HepG2 (cell line): ENCODE data around the gene OST4. TPM values are rescaled to one million over a fixed set of nuclear protein-coding genes. Genes with fewer than 3 reads are reported as not detected.

Source experiments
- ATAC-seq: fragments of 200-7000 bp; cut with Tn5 transposase; 3 replicates; pipeline ENCODE4 v1.9.1; 2020; ENCODE audit warnings: mild to moderate bottlenecking, moderate library complexity
- BruUV-seq: library from RNA; stranded (reverse); fragments of 400-500 nt; replicated peaks from 2 replicates; lab custom pipeline; 2021; lab: Mats Ljungman, UMichigan
- CTCF ChIA-PET: fragments of 300-600 bp; formaldehyde crosslinking; extraction: SDS; loops from one replicate; lab custom pipeline; 2021; ENCODE audit warnings: low total read pairs, inconsistent platforms, low intra/inter-chr PET ratio; lab: Yijun Ruan, JAX
- POLR2A ChIA-PET: fragments of 350-600 bp; sonication (Branson Sonifier 250); formaldehyde crosslinking; loops from one replicate; lab custom pipeline; 2020; ENCODE audit warnings: antibody characterized with exemption, inconsistent platforms; lab: Yijun Ruan, JAX
- DNase-seq: peaks from one replicate; pipeline ENCODE4 v3.0.0-alpha.2; 2015; ENCODE audit warnings: low spot score
- FAIRE-seq: peaks from 3 replicates; lab custom pipeline; 2011; peaks lifted over from hg19 to GRCh38; lab: Jason Lieb, UNC
- H2AFZ ChIP-seq: one replicate; pipeline ENCODE4 v1.6.1; 2011; ENCODE audit warnings: low read length, inconsistent platforms
- H3K27ac ChIP-seq: fragments of 300-600 bp; 3 replicates; pipeline ENCODE4 v1.8.0; 2011; ENCODE audit warnings: mixed run types, mild to moderate bottlenecking, mixed read lengths, low read length, inconsistent platforms; ENCODE audit not compliant: insufficient read depth; ENCODE audit errors: extremely low read length
- H3K27me3 ChIP-seq, 2 experiments: fragments of 200-600 bp in 1 of 2; 2 replicates in 1 of 2; 3 replicates in 1 of 2; pipeline versions ENCODE4 v1.6.0 to v1.8.0; 2011; ENCODE audit warnings: low read length in 2 of 2, mild to moderate bottlenecking in 2 of 2, moderate library complexity in 2 of 2, inconsistent platforms in 1 of 2; ENCODE audit not compliant: insufficient read depth in 2 of 2, control insufficient read depth in 1 of 2
- H3K36me3 ChIP-seq, 2 experiments: fragments of 200-600 bp in 1 of 2; replicated peaks in 1 of 2; 2 replicates in 1 of 2; 3 replicates in 1 of 2; pipeline versions ENCODE4 v1.5.1 to v1.8.0; 2011; ENCODE audit warnings: low read length in 2 of 2, inconsistent platforms in 1 of 2; ENCODE audit not compliant: insufficient read depth in 2 of 2, control insufficient read depth in 1 of 2
- H3K4me1 ChIP-seq: 2 replicates; pipeline ENCODE4 v1.5.1; 2012; ENCODE audit warnings: low read length, inconsistent platforms; ENCODE audit not compliant: insufficient read depth
- H3K4me2 ChIP-seq: 2 replicates; pipeline ENCODE4 v1.6.0; 2011; ENCODE audit warnings: low read depth, low read length, inconsistent platforms
- H3K4me3 ChIP-seq, 3 experiments: fragments of 200-600 bp in 1 of 3; sonication (generic), shearing (Covaris generic) in 1 of 3; replicated peaks in 1 of 3; 2 replicates each; pipeline ENCODE4 v1.5.1; 2011 to 2016; ENCODE audit warnings: low read length in 3 of 3, inconsistent platforms in 2 of 3, low read depth in 2 of 3, mild to moderate bottlenecking in 2 of 3, control low read depth in 1 of 3, mixed read lengths in 1 of 3; ENCODE audit not compliant: insufficient read depth in 1 of 3
- H3K79me2 ChIP-seq: one replicate; pipeline ENCODE4 v1.6.1; 2011; ENCODE audit warnings: low read length, inconsistent platforms; ENCODE audit not compliant: insufficient read depth
- H3K9ac ChIP-seq: 2 replicates; pipeline ENCODE4 v1.6.0; 2011; ENCODE audit warnings: mild to moderate bottlenecking, low read depth, low read length, inconsistent platforms; ENCODE audit not compliant: insufficient read depth
- H3K9me3 ChIP-seq: 2 replicates; pipeline ENCODE4 v1.5.1; 2012; ENCODE audit warnings: mild to moderate bottlenecking, low read length
- H4K20me1 ChIP-seq: 2 replicates; pipeline ENCODE4 v1.6.0; 2011; ENCODE audit warnings: inconsistent platforms, mild to moderate bottlenecking, low read length, moderate library complexity; ENCODE audit not compliant: insufficient read depth
- AGO2 ChIP-seq: fragments of 200-400 bp; formaldehyde crosslinking; optimal IDR thresholded peaks from 2 replicates; pipeline ENCODE3; 2017; ENCODE audit warnings: mild to moderate bottlenecking, low read depth, low read length, moderate library complexity
- HMGXB4 ChIP-seq, 2 experiments: sonication (generic) in 1 of 2; formaldehyde crosslinking in 1 of 2; IDR thresholded peaks; 2 replicates each; pipeline versions ENCODE4 v1.4.0 to v1.6.1; 2018 to 2020; ENCODE audit warnings: missing genetic modification reagents in 2 of 2, borderline replicate concordance in 1 of 2, low read depth in 1 of 2, mild to moderate bottlenecking in 1 of 2, missing biosample characterization in 1 of 2
- MXI1 ChIP-seq: IDR thresholded peaks from 3 replicates; pipeline ENCODE4 v1.6.1; 2012; ENCODE audit warnings: low read depth, low read length, inconsistent platforms, borderline replicate concordance
- POLR2A ChIP-seq, 2 experiments: IDR thresholded peaks; 2 replicates each; pipeline ENCODE4 v1.6.1; 2011; ENCODE audit warnings: low read depth in 2 of 2, low read length in 2 of 2, mild to moderate bottlenecking in 1 of 2, moderate library complexity in 1 of 2; ENCODE audit not compliant: insufficient read depth in 1 of 2
- POLR2G ChIP-seq: fragments of 200-400 bp; formaldehyde crosslinking; IDR thresholded peaks from 2 replicates; pipeline ENCODE4 v1.6.1; 2018; ENCODE audit warnings: mild to moderate bottlenecking, low read depth, low read length, moderate library complexity
- WGBS: methylation state at CpG from one replicate; pipeline ENCODE4 v1.1.6; 2017; ENCODE audit warnings: low lambda C conversion rate; 5-methylcytosine and 5-hydroxymethylcytosine counted together
- in situ Hi-C: cut with HindIII; loops from 2 replicates; pipeline ENCODE4 v1.10.0; 2017; ENCODE audit warnings: low pct_unique_long_range_greater_than_20kb; ENCODE audit not compliant: extremely low pct_ligation_motif_present
- intact Hi-C: fragments of 100-400 bp; cut with micrococcal nuclease; formaldehyde crosslinking; loops from one replicate; pipeline ENCODE4 v1.10.0; 2022; ENCODE audit not compliant: unreplicated experiment
- polyA plus RNA-seq, 8 experiments: library from polyadenylated mRNA; depleted of rRNA in 3 of 8; stranded (reverse) in 7 of 8; unstranded in 1 of 8; fragments of >200 nt; fragmentation: Illumina TruSeq in 4 of 8; extraction: Trizol in 4 of 8; gene quantifications; 2 replicates each; pipeline versions ENCODE4 v1.2.1 to v1.2.3, GENCODE V29; 2011 to 2016; ENCODE audit warnings: low read depth in 4 of 8, missing spikeins in 1 of 8, mixed read lengths in 1 of 8; ENCODE audit not compliant: insufficient read depth in 1 of 8
- total RNA-seq, 5 experiments: library from RNA; depleted of rRNA; stranded (reverse); fragments of >200 nt; fragmentation: Illumina TruSeq; extraction: Trizol; gene quantifications; 2 replicates each; pipeline ENCODE4 v1.2.3, GENCODE V29; 2016; ENCODE audit warnings: low read depth in 1 of 5

OST4 gene
- total and polyA plus RNA-seq, 2 of the 13 experiments (the other 11 are each of a cell fraction or from before 2014, with no cell fraction given): 498 to 584 TPM

- POLR2A ChIA-PET: interaction anchor here (3.0 kb wide), 1 partner anchor 11 kb away, joined by 19 read pairs; the partner anchor contains the start of gene AGBL5
- Histone ChIP-seq H3K4me2 (no peak overlapping the region), H3K27me3 (no peaks in the 10 kb centered on the region), H2AFZ (no peak overlapping the region), H3K4me1 (peaks cover 18% of the 10 kb centered on the region), H3K79me2 (peaks cover 18% of the 10 kb centered on the region), H3K27ac (no peak overlapping the region), H3K9me3 (no peaks in the 10 kb centered on the region), H3K4me3 (no peak overlapping the region), H4K20me1 (no peaks in the 10 kb centered on the region; the same call in 1 of the 2 replicates), H3K9ac (no peak overlapping the region), H3K36me3 (peaks cover 66 to 80% of the 10 kb centered on the region in 2 experiments)
- 93% methylated on average over 6 of the region's 6 CpGs for WGBS
- intact Hi-C loops (loop anchor here (10.0 kb wide), 1 partner anchor 45 kb away; the partner anchor contains the start of gene KHK), in situ Hi-C loops (no loop called here)
- TF ChIP-seq HMGXB4 (CRISPR knock-in tag; IDR thresholded peaks at IDR 0.05; ENCODE audit: borderline replicate concordance in 1 of 2, low read depth in 1 of 2) (no peak), POLR2G (peak; percentile 39)
- CTCF ChIA-PET: no interaction called here
- DNase-seq: no peak
- no peak for FAIRE-seq
- no peak; the same call in 2 of the 3 replicates for ATAC-seq
- no TSS peak for BruUV-seq
Measured at GRCh38 chr2:27039426-27039825, 32.0 kb downstream of the OST4 start.

GRCh38 chr2:27038631-27039339 lies 32.7 kb downstream of the OST4 start:
- Histone ChIP-seq H3K9ac (no peak overlapping the region), H3K27ac (no peak overlapping the region), H3K79me2 (peaks cover 24% of the 10 kb centered on the region), H3K9me3 (no peaks in the 10 kb centered on the region), H3K4me3 (no peak overlapping the region), H3K4me1 (peaks cover 24% of the 10 kb centered on the region), H4K20me1 (no peaks in the 10 kb centered on the region; the same call in 1 of the 2 replicates)
- WGBS: 94% methylated on average over 17 of the region's 17 CpGs
- POLR2A ChIA-PET: interaction anchor here (3.0 kb wide), 1 partner anchor 12 kb away, joined by 19 read pairs; the partner anchor contains the start of gene AGBL5
- intact Hi-C loops: loop anchor here (10.0 kb wide), 1 partner anchor 46 kb away; the partner anchor contains the start of gene KHK
- no peak for FAIRE-seq
- BruUV-seq: no TSS peak
- TF ChIP-seq MXI1 (no peak), POLR2A (IDR thresholded peaks at IDR 0.05; ENCODE audit: insufficient read depth in 1 of 2, low read depth in 2 of 2, low read length in 2 of 2) (0 out of 4 replicates have a peak, but pooled peaks of 1 of the 2 experiments have one; percentile 28), AGO2 (peak; percentile 36)
- TF ChIP-seq, all 625 proteins: peak for 2
- CTCF ChIA-PET: no interaction called here
- H2AFZ ChIP-seq: no peak overlapping the region
- no peak overlapping the region for H3K4me2 ChIP-seq
- in situ Hi-C loops: no loop called here
- H3K36me3 ChIP-seq: peaks cover 66 to 80% of the 10 kb centered on the region in 2 experiments
- H3K27me3 ChIP-seq: no peaks in the 10 kb centered on the region; a peak in 1 of 5 replicates
- DNase-seq (no peak), ATAC-seq (no peak)
